ENCODE data around the gene PPP1R3G.

DNA sequence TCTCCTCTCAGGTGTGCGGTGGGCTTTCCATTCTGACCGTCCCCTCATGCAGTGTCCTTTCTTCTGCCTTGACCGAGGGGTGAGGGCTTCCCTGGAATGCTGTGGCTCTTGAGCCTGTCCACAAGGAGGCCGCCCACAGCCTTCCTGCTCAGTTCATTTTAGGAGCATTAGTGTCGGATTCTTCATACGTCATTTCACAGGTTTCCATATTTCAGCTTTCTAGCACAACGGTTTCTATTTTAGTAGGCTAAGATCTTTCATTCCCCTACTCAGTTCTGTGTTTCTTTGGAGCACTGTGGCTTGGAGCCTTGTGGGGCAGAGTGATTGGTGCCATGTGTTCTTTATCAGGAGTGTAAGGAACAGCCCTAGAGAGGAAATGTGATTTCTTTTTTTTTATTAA lies 5.5 kb downstream of the PPP1R3G start:
- no peak for TF ChIP-seq GATA2 (IDR thresholded peaks at IDR 0.05; ENCODE audit: low read depth, low read length)
- TF ChIP-seq GATA3 (IDR thresholded peaks at IDR 0.05; ENCODE audit: low read depth, low read length): no peak
